K562 (cell line): ENCODE measurements around the gene SLCO3A1.

ENCODE experiments used
- CTCF ChIP-seq, 3 experiments: IDR thresholded peaks in 2 of 3; conservative IDR thresholded peaks in 1 of 3; 2 replicates each; pipeline ENCODE4 v1.5.1; 2011 to 2012; ENCODE audit warnings: low read length in 3 of 3, mild to moderate bottlenecking in 3 of 3, control low read depth in 2 of 3, improper control_type of control experiment in 1 of 3, inconsistent platforms in 1 of 3, low read depth in 1 of 3, mixed read lengths in 1 of 3, moderate library complexity in 1 of 3; ENCODE audit not compliant: insufficient read depth in 2 of 3
- DNMT1 ChIP-seq: fragments of 450-650 bp; IDR thresholded peaks from 2 replicates; pipeline ENCODE4 v1.6.1; 2016; ENCODE audit warnings: antibody characterized with exemption, mild to moderate bottlenecking
- ELF4 ChIP-seq: fragments of 450-650 bp; formaldehyde crosslinking; IDR thresholded peaks from 2 replicates; pipeline ENCODE4 v1.4.0; 2022; ENCODE audit warnings: missing genetic modification characterization
- KLF1 ChIP-seq: fragments of 450-650 bp; IDR thresholded peaks from 2 replicates; pipeline ENCODE4 v1.6.1; 2016; ENCODE audit warnings: missing genetic modification characterization, missing compliant biosample characterization
- MXI1 ChIP-seq: IDR thresholded peaks from 2 replicates; pipeline ENCODE4 v1.6.1; 2011; ENCODE audit warnings: low read depth, mild to moderate bottlenecking, improper control_type of control experiment, low read length
- SREBF2 ChIP-seq: sonication (generic); formaldehyde crosslinking; IDR thresholded peaks from 2 replicates; pipeline ENCODE4 v1.4.0; 2020; ENCODE audit warnings: mild to moderate bottlenecking, missing genetic modification reagents
- ZNF175 ChIP-seq: fragments of 200-800 bp; sonication (Bioruptor generic); IDR thresholded peaks from 2 replicates; pipeline ENCODE4 v1.6.1; 2016; ENCODE audit warnings: low read depth, mild to moderate bottlenecking, missing genetic modification characterization, missing compliant biosample characterization
- ZNF699 ChIP-seq: fragments of 250-450 bp; sonication (Bioruptor Pico); IDR thresholded peaks from 2 replicates; pipeline ENCODE4 v1.8.0; 2021; ENCODE audit warnings: mild to moderate bottlenecking, moderate library complexity; ENCODE audit not compliant: insufficient replicate concordance

GRCh38 chr15:92155934-92156333, 302.4 kb downstream of the SLCO3A1 start:
- TF ChIP-seq CTCF (IDR thresholded peaks at IDR 0.05 in 2 of 3, conservative IDR thresholded peaks at IDR 0.05 in 1 of 3; ENCODE audit: insufficient read depth in 2 of 3, low read depth in 1 of 3, low read length in 3 of 3) (no peak), ZNF699 (no peak), DNMT1 (no peak), MXI1 (no peak), ELF4 (CRISPR knock-in tag) (no peak), KLF1 (tag) (no peak), ZNF175 (CRISPR knock-in tag) (no peak), SREBF2 (CRISPR knock-in tag) (no peak)
